Neural progenitor cell (in vitro differentiated cells): Measurements from ENCODE around the gene TEX30.

Experiments used
- EZH2phosphoT487 ChIP-seq: fragments of 200-600 bp; sonication (generic); IDR thresholded peaks from 2 replicates; pipeline ENCODE4 v1.6.1; 2017; ENCODE audit warnings: antibody characterized with exemption
- TF ChIP-seq, protein P1 (sequence below): fragments of 200-600 bp; sonication (generic); IDR thresholded peaks from 2 replicates; pipeline ENCODE4 v1.5.1; 2017; ENCODE audit warnings: antibody characterized with exemption, mild to moderate bottlenecking

DNA sequence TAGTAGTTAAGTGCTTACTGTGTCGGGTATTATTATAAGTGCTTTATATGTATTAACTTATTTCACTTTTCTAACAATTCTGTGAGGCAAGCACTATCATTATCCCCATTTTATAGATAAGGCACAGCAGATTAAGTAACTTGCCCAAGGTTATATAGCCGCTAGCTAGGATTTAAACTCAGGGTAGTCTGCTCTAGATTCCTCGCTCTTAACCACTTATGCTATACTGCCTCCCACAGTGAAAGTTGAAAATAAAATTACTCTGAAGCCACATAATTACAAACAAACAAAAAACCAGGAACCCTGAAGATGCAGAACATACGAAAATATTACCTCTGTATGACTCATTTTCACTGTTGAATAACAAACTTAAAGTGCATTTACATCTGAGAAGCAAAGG is 3.9 kb downstream of the TEX30 start:
- no peak for TF ChIP-seq EZH2phosphoT487
- TF ChIP-seq, protein P1, sequence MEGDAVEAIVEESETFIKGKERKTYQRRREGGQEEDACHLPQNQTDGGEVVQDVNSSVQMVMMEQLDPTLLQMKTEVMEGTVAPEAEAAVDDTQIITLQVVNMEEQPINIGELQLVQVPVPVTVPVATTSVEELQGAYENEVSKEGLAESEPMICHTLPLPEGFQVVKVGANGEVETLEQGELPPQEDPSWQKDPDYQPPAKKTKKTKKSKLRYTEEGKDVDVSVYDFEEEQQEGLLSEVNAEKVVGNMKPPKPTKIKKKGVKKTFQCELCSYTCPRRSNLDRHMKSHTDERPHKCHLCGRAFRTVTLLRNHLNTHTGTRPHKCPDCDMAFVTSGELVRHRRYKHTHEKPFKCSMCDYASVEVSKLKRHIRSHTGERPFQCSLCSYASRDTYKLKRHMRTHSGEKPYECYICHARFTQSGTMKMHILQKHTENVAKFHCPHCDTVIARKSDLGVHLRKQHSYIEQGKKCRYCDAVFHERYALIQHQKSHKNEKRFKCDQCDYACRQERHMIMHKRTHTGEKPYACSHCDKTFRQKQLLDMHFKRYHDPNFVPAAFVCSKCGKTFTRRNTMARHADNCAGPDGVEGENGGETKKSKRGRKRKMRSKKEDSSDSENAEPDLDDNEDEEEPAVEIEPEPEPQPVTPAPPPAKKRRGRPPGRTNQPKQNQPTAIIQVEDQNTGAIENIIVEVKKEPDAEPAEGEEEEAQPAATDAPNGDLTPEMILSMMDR = no peak
